Measurements from ENCODE around the gene CFB. TPM values are rescaled to one million over a fixed set of nuclear protein-coding genes. Genes with fewer than 3 reads are reported as not detected.

The CFB gene
- total RNA-seq, 1 experiment from 2014 or later: 0.31 TPM

DNA sequence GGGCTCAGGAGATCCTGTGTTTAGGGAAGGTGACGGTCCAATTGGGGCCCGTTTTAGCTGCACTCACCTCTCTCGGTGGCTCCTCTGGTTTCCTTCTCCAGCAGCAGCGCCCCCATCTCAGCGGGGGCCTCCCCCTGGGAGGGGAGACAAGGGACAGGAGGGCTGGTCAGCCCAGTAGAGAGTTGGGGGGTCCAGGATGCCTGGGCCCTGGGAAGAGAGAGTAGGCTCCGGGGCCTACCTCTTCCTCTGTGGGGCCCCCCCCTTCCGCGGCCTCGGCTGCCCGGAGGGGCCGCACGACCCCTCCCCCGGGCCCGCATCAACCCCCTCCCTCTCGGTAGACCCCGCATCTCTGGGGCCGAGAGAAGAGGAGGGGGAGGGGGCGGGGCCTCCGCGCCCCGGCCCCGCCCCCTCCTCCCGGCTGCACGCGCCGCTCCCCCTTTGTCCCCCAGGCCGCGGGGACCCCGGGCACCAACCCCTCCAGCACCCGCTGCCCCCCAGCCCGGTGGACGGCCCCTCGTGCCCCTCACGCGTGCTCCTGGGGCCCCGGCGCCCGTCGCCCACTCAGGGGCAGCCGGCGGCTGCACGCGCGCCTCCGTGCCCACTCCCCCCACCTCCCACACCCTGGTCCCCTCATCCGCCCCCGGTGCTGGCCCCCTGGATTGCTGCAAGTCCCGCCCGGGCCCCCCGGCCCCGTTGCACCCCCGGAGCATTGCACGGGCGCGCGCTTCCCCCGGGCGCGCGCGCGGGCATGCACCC is 48.9 kb upstream of the CFB start:
- H3K9ac ChIP-seq (ENCODE audit: extremely low read depth, insufficient read length, low read length): peak overlapping the region; percentile 47
- no peak overlapping the region for H3K23ac ChIP-seq (ENCODE audit: insufficient read length, low read depth, low read length)
- H3K4me1 ChIP-seq (ENCODE audit: insufficient read depth, low read length): no peaks in the 10 kb centered on the region; the same call in 1 of the 2 replicates
- DNase-seq: peak; percentile 33
- Mint-ChIP-seq H3K27ac (0 out of 7 replicates have a peak overlapping the region, but pooled peaks of 1 of the 3 experiments have one; percentile 63), H3K4me3 (peak overlapping the region; percentile 84 to 92), H3K4me1 (peaks cover 16 to 28% of the 10 kb centered on the region in 2 experiments), H3K9me3 (no peaks in the 10 kb centered on the region), H3K27me3 (ENCODE audit: low read depth) (no peaks in the 10 kb centered on the region), H3K36me3 (ENCODE audit: insufficient read depth in 1 of 3, low read depth in 3 of 3) (peaks cover 32 to 55% (median 54%) of the 10 kb centered on the region in 3 experiments)
- no peak overlapping the region for H3K4ac ChIP-seq (ENCODE audit: low read depth, low read length)
- H2BK15ac ChIP-seq (ENCODE audit: low read depth, low read length): no peak overlapping the region
- no peak overlapping the region for H4K5ac ChIP-seq (ENCODE audit: insufficient read length, low read depth, low read length)
- H3T11ph ChIP-seq (ENCODE audit: low read length): no peak overlapping the region
- H3K18ac ChIP-seq (ENCODE audit: insufficient read length, low read depth, low read length): peak overlapping the region; percentile 14
- no peak overlapping the region for H4K91ac ChIP-seq (ENCODE audit: insufficient read length, low read depth, low read length)
- TF ChIP-seq, protein P1, sequence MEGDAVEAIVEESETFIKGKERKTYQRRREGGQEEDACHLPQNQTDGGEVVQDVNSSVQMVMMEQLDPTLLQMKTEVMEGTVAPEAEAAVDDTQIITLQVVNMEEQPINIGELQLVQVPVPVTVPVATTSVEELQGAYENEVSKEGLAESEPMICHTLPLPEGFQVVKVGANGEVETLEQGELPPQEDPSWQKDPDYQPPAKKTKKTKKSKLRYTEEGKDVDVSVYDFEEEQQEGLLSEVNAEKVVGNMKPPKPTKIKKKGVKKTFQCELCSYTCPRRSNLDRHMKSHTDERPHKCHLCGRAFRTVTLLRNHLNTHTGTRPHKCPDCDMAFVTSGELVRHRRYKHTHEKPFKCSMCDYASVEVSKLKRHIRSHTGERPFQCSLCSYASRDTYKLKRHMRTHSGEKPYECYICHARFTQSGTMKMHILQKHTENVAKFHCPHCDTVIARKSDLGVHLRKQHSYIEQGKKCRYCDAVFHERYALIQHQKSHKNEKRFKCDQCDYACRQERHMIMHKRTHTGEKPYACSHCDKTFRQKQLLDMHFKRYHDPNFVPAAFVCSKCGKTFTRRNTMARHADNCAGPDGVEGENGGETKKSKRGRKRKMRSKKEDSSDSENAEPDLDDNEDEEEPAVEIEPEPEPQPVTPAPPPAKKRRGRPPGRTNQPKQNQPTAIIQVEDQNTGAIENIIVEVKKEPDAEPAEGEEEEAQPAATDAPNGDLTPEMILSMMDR (conservative IDR thresholded peaks at IDR 0.05): no peak
- H3K56ac ChIP-seq (ENCODE audit: insufficient read length, low read depth, low read length): no peak overlapping the region
- H4K20me1 ChIP-seq (ENCODE audit: control insufficient read depth, insufficient read depth, insufficient read length): no peaks in the 10 kb centered on the region
- peak overlapping the region; percentile 47 for H3K4me2 ChIP-seq (ENCODE audit: insufficient read depth, insufficient read length, low read length)
- no peak overlapping the region for H2BK20ac ChIP-seq (ENCODE audit: low read depth, low read length, poor library complexity, severe bottlenecking)
- peaks cover 11% of the 10 kb centered on the region for H3K23me2 ChIP-seq (ENCODE audit: insufficient read length, low read depth, low read length, poor library complexity, severe bottlenecking)
- no peaks in the 10 kb centered on the region for H3K27me3 ChIP-seq (ENCODE audit: insufficient read depth, low read length)
- H2BK5ac ChIP-seq (ENCODE audit: insufficient read length, low read length): no peak overlapping the region
- no peak overlapping the region for H3K27ac ChIP-seq (ENCODE audit: insufficient read length, low read depth, low read length)
- peak overlapping the region; percentile 67; the same call in 1 of the 2 replicates for H3K14ac ChIP-seq (ENCODE audit: insufficient read depth, low read length)
- no CpG with 5 or more reads among the region's 62 CpGs for WGBS (ENCODE audit: extremely low coverage, insufficient read length, low lambda C conversion rate)
- H3K79me1 ChIP-seq (ENCODE audit: insufficient read depth, low read depth, low read length, poor library complexity, severe bottlenecking): no peaks in the 10 kb centered on the region
- no peaks in the 10 kb centered on the region; the same call in 1 of the 2 replicates for H3K79me2 ChIP-seq (ENCODE audit: insufficient read depth, low read length)
- no peak overlapping the region for H2BK12ac ChIP-seq (ENCODE audit: insufficient read length, low read depth, low read length)
- H2AK5ac ChIP-seq (ENCODE audit: insufficient read length, low read length): no peak overlapping the region
- H2BK120ac ChIP-seq (ENCODE audit: low read depth, low read length, poor library complexity, severe bottlenecking): no peak overlapping the region
- no peak overlapping the region for H4K8ac ChIP-seq (replicated peaks; ENCODE audit: insufficient read length, low read depth, low read length)
- H3K9me3 ChIP-seq (ENCODE audit: control insufficient read depth, low read depth, low read length): no peaks in the 10 kb centered on the region
- no peak overlapping the region for H2AFZ ChIP-seq (ENCODE audit: low read length)
